ENCODE measurements around the gene AUTS2. TPM values are rescaled to one million over a fixed set of nuclear protein-coding genes. Genes with fewer than 3 reads are reported as not detected.

Gene AUTS2
- total RNA-seq, 1 experiment from 2014 or later = not detected

- H3K27me3 Mint-ChIP-seq (ENCODE audit: unreplicated experiment) = no peaks in the 10 kb centered on the region
- intact Hi-C loops (cut with micrococcal nuclease; ENCODE audit: unreplicated experiment) = no loop called here
- TF ChIP-seq CTCF (IDR thresholded peaks at IDR 0.05; ENCODE audit: unreplicated experiment) = no peak
- no TSS peak for BruUV-seq (replicated peaks)
- CTCF ChIA-PET = no interaction called here
- H3K4me3 Mint-ChIP-seq (ENCODE audit: low read depth, unreplicated experiment) = no peak overlapping the region
- peaks cover 5% of the 10 kb centered on the region for H3K9me3 Mint-ChIP-seq (ENCODE audit: low read depth, unreplicated experiment)
- H3K4me1 Mint-ChIP-seq (ENCODE audit: low read depth, unreplicated experiment) = no peaks in the 10 kb centered on the region
- no peaks in the 10 kb centered on the region for H3K36me3 Mint-ChIP-seq (ENCODE audit: insufficient read depth, unreplicated experiment)
- DNase-seq = no peak
- no peak overlapping the region for H3K27ac Mint-ChIP-seq (ENCODE audit: unreplicated experiment)
Observed at GRCh38 chr7:70621954-70622600, 1023.8 kb downstream of the AUTS2 start.

- no peaks in the 10 kb centered on the region for H3K36me3 Mint-ChIP-seq (ENCODE audit: insufficient read depth, unreplicated experiment)
- no peaks in the 10 kb centered on the region for H3K27me3 Mint-ChIP-seq (ENCODE audit: unreplicated experiment)
- BruUV-seq (replicated peaks) = no TSS peak
- no peak for TF ChIP-seq CTCF (IDR thresholded peaks at IDR 0.05; ENCODE audit: unreplicated experiment)
- DNase-seq = no peak
- H3K4me1 Mint-ChIP-seq (ENCODE audit: low read depth, unreplicated experiment) = no peaks in the 10 kb centered on the region
- H3K4me3 Mint-ChIP-seq (ENCODE audit: low read depth, unreplicated experiment) = no peak overlapping the region
- peaks cover 5% of the 10 kb centered on the region for H3K9me3 Mint-ChIP-seq (ENCODE audit: low read depth, unreplicated experiment)
- no peak overlapping the region for H3K27ac Mint-ChIP-seq (ENCODE audit: unreplicated experiment)
- CTCF ChIA-PET = no interaction called here
- intact Hi-C loops (cut with micrococcal nuclease; ENCODE audit: unreplicated experiment) = no loop called here
Observed at GRCh38 chr7:70622936-70623335, 1024.7 kb downstream of the AUTS2 start.

- CTCF ChIA-PET = no interaction called here
- Mint-ChIP-seq H3K36me3 (ENCODE audit: insufficient read depth, unreplicated experiment) (no peaks in the 10 kb centered on the region), H3K4me3 (ENCODE audit: low read depth, unreplicated experiment) (no peak overlapping the region), H3K27me3 (ENCODE audit: unreplicated experiment) (no peaks in the 10 kb centered on the region), H3K4me1 (ENCODE audit: low read depth, unreplicated experiment) (no peaks in the 10 kb centered on the region), H3K9me3 (ENCODE audit: low read depth, unreplicated experiment) (peaks cover 5% of the 10 kb centered on the region), H3K27ac (ENCODE audit: unreplicated experiment) (no peak overlapping the region)
- TF ChIP-seq CTCF (IDR thresholded peaks at IDR 0.05; ENCODE audit: unreplicated experiment) = no peak
- DNase-seq = no peak
- intact Hi-C loops (cut with micrococcal nuclease; ENCODE audit: unreplicated experiment) = no loop called here
- no TSS peak for BruUV-seq (replicated peaks)
Observed at GRCh38 chr7:70624500-70625103, 1026.3 kb downstream of the AUTS2 start.

DNA sequence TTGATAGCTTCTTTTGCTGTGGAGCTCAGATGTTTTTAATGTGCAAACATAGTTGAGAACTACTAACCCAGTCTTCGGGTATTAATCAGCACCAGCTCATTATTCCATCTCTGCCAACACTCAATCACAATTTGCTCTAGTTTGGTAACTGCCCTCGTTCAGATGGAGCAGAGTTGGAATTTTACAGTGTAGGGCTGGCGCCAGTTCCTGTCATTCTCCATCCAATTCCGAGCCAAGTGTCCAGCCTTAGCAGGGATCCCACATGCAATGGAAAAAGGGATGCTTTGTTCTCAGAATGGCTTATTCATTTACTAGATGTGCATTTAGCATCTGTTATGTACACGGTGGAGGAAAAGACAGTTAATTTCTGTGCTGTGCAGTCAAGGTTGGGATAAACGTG lies 1029.2 kb downstream of the AUTS2 start:
- no peak for DNase-seq
- no peak for TF ChIP-seq CTCF (IDR thresholded peaks at IDR 0.05; ENCODE audit: unreplicated experiment)
- Mint-ChIP-seq H3K4me1 (ENCODE audit: low read depth, unreplicated experiment) (no peaks in the 10 kb centered on the region), H3K4me3 (ENCODE audit: low read depth, unreplicated experiment) (no peak overlapping the region), H3K9me3 (ENCODE audit: low read depth, unreplicated experiment) (peaks cover 2% of the 10 kb centered on the region), H3K36me3 (ENCODE audit: insufficient read depth, unreplicated experiment) (no peaks in the 10 kb centered on the region), H3K27me3 (ENCODE audit: unreplicated experiment) (no peaks in the 10 kb centered on the region), H3K27ac (ENCODE audit: unreplicated experiment) (no peak overlapping the region)
- intact Hi-C loops (cut with micrococcal nuclease; ENCODE audit: unreplicated experiment) = no loop called here
- CTCF ChIA-PET = interaction anchor here (0.6 kb wide), 1 partner anchor 266 kb away, joined by 3 read pairs; no protein-coding TSS in a partner anchor
- BruUV-seq (replicated peaks) = no TSS peak
